ENCODE data around the gene PPP2R2B. TPM values are rescaled to one million over a fixed set of nuclear protein-coding genes. Genes with fewer than 3 reads are reported as not detected.

Gene PPP2R2B
- total RNA-seq, 1 donor from 2014 or later, result 54.1 TPM

DNA sequence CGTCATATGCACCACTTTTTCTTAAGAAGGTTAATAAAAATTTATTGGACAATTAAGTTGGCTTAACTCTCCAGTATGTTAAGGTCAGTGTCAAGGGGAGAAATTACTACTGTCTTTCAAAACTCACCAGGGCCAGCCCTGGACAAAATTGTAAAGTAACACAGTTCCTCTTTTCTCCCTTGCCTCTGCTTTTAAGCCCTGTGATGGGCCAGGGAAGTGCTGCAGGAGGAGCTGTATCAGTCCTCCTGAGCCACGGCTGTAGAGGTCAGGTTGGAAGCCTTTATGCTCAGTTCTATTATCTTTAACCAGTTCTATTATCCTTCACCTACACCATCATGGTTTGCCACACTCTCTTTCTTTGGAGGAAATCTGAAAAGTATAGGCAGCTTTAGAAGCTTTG is 11.5 kb upstream of the PPP2R2B start:
- ATAC-seq, result no peak
- intact Hi-C loops (cut with DNase I), result no loop called here
- no peak for DNase-seq (ENCODE audit: low spot score)

DNA sequence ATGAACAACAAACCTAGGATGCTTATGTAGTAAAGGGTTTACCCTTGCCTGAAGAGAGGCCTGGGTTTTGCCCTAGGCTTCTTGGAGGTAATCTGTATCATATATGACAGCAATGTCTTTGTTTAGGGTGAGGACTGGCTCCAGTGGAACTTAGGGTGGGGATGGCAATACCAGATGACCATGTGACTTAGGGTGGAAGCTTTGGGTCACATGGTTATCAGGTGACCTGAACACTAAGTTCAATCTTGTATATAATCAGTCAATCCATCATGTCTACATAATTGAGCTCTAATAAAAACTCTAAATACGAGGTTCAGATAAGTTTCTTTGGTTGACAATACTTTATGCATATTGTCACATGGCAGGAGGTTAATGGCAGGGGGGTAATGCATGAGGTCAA is 10.6 kb upstream of the PPP2R2B start:
- ATAC-seq (no peak), DNase-seq (ENCODE audit: low spot score) (no peak)
- intact Hi-C loops (cut with DNase I), result no loop called here

DNA sequence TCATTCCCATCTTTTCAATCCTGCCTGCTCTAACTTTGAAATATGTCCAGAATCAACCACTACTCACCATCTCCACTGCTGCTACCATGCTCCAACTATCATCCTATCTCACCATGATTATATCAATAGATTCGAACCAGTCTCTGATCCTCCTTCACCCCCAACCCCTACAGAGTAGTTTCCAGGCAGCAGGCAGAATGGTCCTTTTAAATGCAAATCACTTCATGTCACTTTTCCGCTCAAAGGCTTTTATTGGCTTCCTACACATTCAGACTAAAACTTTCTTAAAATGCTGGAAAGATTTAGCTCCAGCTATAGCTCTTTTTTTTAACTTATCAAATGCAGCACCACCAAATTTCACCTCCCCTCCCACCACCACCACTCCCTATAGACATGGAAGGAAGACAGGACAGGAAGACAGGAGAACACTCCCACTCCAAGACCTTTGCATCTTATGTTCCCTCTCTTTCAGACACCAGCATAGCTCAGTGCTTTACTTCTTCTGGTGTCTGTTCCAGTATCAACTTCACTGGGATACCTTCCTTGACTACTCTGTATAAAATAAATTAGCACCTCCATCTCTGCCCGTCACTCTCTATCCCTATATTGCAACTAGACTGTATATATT is 9.9 kb upstream of the PPP2R2B start:
- DNase-seq (ENCODE audit: low spot score) (no peak), ATAC-seq (no peak)
- intact Hi-C loops (cut with DNase I), result no loop called here

DNA sequence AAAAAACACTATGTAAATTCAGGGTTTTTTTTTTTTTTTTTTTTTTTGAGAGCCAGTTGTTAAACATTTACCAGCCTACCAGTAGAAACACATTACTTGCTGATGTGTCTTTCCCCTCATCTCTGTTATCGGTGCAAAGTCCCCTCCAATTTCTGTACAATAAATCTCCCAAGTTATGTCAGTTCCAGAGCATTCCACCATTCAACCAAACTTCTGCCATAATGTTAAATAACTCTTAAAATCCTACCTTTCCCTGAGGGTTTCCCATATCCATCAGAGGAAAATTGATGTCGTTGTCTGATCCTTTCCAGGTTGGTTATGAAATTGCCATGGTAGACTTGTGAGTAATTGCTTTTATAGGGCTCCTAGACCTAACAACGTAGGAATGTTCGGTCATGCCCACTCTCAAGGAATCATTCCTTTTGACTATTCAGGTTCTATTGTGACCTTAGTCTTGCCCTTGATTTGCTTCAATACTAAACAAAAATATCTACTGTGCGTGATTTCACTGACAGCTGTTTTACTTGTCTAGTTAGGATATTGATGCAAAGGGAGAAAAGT is 5.6 kb upstream of the PPP2R2B start:
- intact Hi-C loops (cut with DNase I), result no loop called here
- no peak for DNase-seq (ENCODE audit: low spot score)
- ATAC-seq, result no peak

DNA sequence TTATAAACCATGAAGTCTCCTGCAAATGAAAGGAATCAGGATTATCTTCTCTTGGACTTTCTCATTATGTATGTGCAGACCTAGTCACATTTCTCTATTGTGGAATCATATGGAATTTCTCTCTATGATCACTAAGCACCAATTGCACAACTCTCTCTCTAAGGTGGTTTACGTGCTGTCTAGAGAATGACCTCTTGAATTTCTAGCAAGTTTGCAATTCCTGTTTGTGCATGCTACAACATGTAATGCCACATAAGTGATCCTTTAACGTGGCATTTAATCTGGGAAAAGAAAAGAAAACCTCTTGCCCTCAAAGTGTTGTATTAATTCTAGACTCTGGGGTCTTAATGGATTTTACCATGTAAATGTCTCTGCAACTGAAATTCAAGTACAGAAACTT is 5.0 kb upstream of the PPP2R2B start:
- ATAC-seq (no peak), DNase-seq (ENCODE audit: low spot score) (no peak)
- intact Hi-C loops (cut with DNase I), result no loop called here

DNA sequence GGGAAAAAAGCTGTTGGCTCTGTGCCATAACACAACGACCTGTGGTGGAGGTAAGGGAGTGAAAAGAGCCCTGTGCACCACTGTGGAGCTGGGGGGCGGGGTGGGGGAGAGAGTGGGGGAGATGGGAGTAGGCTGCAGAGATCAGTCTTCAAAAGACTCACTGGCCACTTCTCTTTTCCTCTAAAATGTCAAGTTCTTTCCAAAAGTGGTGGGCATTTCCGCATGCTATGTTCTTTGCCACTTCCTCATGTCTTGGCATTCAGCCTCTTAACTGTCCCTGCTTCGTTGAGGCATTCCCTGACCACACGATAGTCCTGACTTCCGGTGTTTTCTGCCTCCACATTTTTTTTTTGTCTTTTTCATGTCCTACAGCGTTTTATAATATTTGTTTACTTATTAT is 2.4 kb upstream of the PPP2R2B start:
- ATAC-seq (no peak), DNase-seq (ENCODE audit: low spot score) (no peak)
- intact Hi-C loops (cut with DNase I), result no loop called here

DNA sequence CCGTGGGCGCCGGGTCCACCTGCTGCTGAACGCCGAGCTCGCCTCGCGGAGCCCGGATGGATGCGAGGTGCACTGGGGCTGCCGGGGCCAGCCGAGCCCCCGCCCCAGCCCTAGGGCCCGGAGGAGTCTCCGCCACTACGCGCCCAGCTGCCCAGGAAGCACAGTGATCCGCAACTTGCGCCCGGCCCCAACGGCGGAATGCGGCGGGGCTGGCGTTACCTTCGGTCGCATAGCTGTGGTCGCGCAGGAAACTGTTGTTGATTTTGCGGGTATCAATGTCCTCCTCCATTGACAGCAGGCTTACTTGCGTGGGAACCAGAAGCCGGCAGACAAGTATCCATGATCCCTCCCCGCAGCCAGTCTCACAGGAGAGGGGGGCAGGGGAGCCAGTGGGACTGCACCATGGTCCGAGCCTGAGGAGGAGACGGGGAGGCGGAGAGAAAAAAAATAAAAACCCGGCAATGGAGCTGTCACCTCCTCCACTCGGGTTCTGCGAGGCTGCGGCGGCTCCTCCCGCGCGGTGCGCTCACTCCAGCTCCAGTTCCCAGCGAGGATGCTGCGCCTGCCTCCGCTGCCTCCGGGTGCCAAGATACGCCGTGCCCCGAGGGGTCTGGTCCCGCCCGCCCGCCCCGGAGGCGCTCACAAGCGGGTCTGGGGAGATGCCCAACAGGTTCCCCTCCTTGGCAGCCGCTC is 628 bp downstream of the PPP2R2B start:
- ATAC-seq, result peak; percentile 30
- intact Hi-C loops (cut with DNase I), result no loop called here
- DNase-seq (ENCODE audit: low spot score), result no peak

DNA sequence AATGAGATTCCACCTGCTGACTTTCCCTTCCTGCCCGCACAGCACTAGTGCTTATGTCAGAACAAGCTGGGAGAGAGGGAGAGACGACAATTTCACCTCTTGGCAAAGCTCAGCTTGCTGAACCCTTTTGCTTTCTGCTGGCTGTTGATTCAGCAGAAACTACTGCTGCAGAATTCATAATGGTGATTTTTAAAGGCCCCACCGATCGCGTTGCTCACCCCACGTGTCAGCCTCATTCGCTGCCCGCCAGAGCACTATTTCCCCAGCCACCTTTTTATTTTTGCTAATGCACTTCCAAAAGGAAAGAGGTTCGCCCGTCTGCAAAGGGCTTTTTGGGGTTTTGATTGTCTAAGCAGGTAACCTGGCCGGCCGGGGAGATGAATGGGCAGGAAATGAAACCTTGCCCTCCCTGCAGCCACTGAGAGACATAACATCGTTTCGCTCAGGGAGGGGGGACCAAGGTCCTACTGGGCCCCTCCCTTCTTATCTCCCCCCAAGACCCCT is 1.3 kb downstream of the PPP2R2B start:
- DNase-seq (ENCODE audit: low spot score) (no peak), ATAC-seq (no peak)
- intact Hi-C loops (cut with DNase I), result no loop called here

DNA sequence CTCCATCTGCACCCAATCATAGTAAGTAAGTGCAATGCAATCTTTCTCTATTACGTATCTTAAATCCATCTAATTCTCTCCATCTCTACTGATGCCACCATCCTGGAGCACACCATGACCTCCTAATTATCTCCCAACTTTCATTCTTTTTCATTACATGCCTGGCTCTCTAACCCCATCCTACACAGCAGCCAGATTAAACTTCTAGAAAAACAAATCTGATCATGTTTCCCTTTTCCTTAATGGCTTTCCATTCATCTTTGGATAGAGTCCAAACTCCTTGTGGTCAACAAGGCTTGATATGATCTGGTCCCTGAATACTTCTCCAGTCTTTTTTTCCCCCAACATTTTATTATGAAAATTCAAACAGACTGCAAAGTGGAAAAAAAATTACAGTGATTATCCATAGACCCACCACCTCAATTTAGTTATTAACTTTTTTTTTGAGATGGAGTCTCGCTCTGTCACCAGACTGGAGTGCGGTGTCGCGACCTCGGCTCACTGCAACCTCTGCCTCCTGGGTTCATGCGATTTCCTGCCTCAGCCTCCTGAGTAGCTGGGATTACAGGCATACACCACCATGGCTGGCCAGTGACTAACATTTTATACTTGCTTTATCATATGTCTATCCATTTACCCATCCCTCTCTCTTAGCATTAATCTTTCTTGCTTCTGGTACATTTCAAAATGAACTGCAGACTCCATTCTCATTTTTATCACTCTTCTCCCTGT is 5.2 kb downstream of the PPP2R2B start:
- ATAC-seq (no peak), DNase-seq (ENCODE audit: low spot score) (no peak)
- intact Hi-C loops (cut with DNase I), result no loop called here

DNA sequence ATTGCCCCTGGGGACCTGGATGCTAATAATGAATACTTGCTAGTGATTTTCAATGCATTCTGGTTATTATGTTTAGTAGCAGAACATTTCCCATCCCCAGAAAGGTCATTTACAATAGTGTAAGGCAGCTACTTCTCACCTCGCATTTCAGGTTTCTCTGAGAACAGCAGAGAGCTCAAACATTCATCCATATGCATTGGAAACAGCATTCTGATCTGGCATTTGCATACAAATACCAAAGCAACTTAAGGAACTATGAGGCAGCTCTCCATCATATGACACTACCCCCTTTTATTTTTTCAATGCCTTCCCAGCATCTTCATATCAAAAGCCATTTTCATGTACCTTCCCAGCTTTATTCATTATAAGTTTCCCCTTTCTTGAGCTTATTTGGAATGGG is 6.4 kb downstream of the PPP2R2B start:
- intact Hi-C loops (cut with DNase I), result no loop called here
- ATAC-seq, result no peak

DNA sequence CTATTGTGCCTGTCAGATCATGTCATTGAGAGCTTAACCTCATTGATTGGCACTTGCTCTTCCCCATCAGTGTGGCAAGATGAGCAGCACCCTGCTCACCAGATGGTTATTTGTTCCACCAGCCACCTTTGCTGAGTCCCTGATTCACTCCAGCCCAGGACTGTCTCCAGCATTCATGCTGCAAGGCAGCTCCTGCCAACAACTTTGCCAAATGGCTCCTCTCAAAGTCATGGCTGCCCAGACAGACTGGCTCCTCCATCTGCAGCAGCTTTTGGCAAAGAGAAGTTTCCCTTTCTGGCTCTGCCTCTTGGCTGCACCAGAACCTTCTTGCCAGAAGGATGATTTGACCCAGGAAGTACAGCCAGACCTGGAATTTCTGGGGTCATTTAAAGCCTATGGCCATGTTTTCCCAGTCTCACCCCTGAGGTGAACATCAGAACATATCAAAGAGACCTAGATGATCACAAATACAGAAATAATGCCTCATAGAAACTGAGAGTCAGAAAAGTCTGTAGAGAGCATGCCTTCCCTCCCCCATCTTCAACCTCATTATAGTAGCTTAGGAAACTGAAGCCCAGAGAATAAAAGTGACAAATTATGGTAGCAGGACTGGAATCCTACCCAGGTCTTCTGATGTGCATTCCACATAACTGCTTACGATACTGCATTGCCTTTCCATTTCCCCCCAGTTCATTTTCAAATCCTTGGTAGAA is 10.4 kb downstream of the PPP2R2B start:
- intact Hi-C loops (cut with DNase I), result no loop called here
- ATAC-seq (no peak), DNase-seq (ENCODE audit: low spot score) (no peak)

More for the DNA sequence above, 6.4 kb downstream of the PPP2R2B start:
- no peak for DNase-seq (ENCODE audit: low spot score)

DNA sequence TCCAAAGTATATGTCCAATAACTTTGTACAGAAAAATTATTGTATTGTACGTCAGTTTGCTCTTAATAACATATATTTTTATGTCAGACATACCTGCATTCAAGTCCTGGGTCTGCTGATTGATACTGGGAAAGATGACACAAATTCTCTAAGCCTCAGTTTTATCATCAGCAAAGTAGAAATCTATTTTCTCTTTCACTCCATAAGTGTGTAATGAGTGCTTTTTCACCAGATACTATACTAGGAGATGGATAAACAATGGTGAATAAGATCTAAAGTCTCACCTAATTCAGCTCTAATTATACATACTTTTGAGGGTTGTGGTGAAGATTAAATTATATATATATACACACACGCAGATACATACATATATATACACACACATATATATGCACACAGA is 12.3 kb downstream of the PPP2R2B start:
- no peak for DNase-seq (ENCODE audit: low spot score)
- intact Hi-C loops (cut with DNase I), result no loop called here
- no peak for ATAC-seq

DNA sequence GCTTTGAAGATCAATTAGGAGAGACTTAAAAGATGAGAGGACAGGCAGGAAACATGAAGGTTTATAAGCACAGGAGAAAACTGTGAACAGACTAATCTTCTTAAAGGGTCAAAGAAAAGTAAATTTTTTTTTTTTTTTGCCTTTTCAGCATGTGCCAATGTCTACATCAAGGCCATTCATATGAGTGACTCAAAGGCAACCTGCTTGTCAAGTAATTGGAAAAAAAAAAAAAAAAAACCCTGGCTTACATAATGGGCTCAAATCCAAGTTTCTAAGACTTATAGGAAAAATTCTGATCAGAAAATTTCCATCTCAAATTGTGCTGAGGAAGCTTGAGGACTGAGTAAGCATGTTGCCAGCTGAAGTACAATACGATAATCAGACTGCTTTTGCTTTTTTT is 15.9 kb downstream of the PPP2R2B start:
- intact Hi-C loops (cut with DNase I), result no loop called here
- ATAC-seq (no peak), DNase-seq (ENCODE audit: low spot score) (no peak)

DNA sequence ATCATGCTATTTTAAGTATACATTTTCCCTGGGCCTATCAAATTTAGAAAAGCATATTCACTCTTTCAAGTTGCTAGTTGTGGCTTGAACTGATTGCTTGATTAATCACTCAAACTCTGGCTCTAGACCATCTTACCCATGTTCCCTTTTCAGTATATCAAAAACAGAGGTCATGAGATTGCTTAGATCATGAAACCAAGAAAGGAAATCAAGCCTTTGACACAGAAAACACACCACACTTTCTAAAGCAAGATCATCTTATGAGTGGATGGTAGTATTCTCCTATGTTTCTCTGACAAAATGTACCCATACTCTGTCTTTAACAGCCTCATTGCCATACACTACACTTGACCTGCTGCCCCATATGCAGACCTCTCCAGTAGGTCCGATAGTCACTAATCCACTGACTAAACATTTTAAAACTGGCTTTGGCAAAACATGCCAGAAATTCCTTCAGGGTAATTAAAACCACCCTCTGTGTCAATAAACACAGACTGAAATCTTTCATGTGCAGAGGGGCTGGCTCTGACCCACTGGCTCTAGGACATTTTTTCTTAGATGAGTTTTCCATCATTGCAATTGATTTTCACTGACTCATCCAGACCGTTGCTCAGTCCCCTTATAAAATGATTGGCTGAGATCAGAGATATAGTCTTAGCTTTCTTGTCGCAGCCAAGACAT is 18.2 kb downstream of the PPP2R2B start:
- intact Hi-C loops (cut with DNase I), result no loop called here
- DNase-seq (ENCODE audit: low spot score), result no peak
- ATAC-seq, result no peak

DNA sequence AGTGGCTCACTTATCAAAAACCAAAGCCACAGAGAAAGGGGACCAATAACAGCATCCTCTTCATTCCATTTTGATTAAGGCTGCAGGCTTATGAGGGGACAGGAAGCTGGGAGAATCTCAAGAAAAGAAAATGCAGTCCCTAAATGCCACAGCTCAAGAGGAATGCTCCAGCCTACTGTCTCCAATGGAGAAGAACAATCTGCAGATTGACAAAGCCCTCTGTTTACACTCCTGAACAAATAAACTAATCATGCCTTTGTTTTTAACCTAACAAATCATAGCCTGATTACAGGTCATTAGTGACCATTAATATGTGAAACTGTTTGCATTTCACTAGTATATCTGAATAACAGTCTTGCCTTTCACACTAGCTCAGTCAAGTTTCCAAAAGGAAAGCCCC is 26.5 kb downstream of the PPP2R2B start:
- intact Hi-C loops (cut with DNase I), result no loop called here
- DNase-seq (ENCODE audit: low spot score), result no peak
- no peak for ATAC-seq

DNA sequence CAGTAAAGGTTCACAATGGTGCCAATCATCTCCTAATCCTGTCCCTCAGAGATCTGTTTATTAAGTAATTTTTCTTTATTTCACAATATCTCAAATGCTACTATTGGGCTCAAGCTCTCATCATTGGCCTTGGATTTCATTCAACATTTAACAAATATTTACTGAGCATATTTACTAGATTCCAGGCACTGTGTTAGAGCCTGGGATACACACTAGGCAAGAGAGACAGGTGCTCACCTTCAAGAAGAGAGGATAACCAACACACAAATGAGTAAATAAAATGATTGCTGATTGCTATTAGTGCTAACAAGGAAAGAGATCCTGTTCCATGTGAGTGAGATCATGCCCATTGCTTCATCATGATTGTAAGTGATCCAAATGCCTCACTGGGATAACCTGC is 27.4 kb downstream of the PPP2R2B start:
- intact Hi-C loops (cut with DNase I), result no loop called here
- ATAC-seq (no peak), DNase-seq (ENCODE audit: low spot score) (no peak)

DNA sequence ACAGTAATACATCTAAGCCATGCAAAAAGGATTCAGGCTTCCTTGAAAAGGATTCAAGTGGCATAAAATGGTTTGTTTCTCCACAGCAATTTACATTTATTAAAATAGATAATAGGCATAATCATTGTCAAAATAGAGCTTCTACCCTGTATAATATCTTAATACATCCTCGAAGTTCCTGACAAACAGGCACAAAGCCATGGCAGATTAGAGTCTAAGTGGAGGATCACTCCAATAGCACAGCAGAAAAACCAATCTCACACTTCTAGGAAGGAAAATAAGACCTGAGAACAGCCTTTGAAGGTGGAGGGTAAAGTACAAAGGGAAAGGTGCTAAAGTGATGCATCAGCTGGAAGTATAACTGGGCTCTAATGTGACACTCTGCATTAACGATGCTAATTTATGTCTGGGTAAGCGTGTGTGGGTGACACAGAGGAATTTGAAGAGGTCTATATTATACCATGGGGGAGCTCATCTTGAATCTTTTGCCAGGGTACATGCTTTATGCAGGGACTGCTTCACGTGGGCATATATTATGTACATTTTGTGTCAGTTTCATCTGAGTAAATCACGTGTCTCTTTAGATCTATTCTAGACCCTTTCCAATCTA is 28.8 kb downstream of the PPP2R2B start:
- DNase-seq (ENCODE audit: low spot score), result no peak
- intact Hi-C loops (cut with DNase I), result no loop called here
- no peak for ATAC-seq

DNA sequence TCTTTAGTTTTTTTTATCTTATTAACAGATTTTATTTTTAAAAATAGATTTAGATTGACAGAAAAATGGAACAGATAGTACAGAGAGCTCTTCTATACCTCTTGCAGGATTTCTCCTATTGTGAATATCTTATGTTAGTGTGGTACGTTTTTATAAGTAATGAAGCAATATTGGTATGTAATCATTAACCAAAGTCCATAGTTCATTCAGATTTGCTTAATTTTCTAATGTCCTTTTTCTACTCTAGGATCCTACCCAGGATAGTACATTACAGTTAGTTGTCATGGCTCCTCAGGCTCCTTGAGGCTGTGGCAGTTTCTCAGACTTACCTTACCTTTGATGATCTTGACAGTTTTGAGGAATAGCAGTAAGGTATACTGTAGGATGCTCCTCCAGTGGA is 30.4 kb downstream of the PPP2R2B start:
- DNase-seq (ENCODE audit: low spot score), result no peak
- ATAC-seq, result no peak
- intact Hi-C loops (cut with DNase I), result no loop called here
